GM19099 (cell line): Measurements from ENCODE around the gene SMPX.

Source experiments
- POLR2A ChIP-seq: IDR thresholded peaks from 3 replicates; pipeline ENCODE4 v1.6.1; 2011; ENCODE audit warnings: low read depth; ENCODE audit not compliant: insufficient read length; ENCODE audit errors: extremely low read depth

The SMPX gene

DNA sequence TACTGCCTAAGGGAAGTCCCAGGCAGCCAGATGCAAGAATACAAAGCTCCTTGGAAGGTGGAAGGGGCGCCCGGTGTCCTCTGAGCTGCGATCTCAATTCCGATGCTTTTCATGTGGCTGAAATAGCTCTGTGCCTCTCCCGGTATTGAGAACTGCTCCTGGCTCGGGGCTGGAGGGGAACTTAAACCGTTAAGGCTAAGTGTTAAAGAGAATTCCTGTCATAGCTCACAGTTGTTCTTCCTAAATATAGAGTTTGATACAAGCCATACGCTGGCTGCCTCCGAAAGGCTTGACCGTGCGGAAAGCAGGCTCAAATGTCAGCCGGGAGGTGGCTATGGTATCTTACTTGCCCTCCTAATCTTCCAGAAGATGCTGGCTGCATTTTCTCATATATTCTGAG lies at the start of gene SMPX:
TSS of gene SMPX (minus strand) at position 157 of the 400 bp plus-strand sequence. CDS start 3,826 bp downstream, outside the sequence.
- no peak for TF ChIP-seq POLR2A

DNA sequence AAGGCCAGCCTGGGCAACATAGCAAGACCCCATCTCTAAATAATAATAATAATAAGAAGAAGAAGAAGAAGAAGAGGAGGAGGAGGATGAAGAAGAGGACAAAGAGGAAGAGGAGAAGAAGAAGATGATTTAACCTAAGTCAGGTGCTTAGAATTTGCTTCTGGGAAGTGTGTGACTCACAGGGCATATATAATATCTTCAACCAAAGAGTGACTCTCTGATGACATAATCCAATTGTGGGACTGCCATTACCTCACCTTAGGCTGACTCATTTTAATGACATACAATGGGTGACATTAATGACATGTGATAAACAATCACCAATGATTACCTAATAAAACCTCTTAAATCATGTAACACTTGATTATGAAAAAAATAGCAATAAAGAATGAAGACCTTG lies 48.8 kb upstream of the SMPX start:
- no peak for TF ChIP-seq POLR2A

- no peak for TF ChIP-seq POLR2A
These were observed 44.9 kb upstream of the SMPX start for GRCh38 chrX:21802839-21803238.

DNA sequence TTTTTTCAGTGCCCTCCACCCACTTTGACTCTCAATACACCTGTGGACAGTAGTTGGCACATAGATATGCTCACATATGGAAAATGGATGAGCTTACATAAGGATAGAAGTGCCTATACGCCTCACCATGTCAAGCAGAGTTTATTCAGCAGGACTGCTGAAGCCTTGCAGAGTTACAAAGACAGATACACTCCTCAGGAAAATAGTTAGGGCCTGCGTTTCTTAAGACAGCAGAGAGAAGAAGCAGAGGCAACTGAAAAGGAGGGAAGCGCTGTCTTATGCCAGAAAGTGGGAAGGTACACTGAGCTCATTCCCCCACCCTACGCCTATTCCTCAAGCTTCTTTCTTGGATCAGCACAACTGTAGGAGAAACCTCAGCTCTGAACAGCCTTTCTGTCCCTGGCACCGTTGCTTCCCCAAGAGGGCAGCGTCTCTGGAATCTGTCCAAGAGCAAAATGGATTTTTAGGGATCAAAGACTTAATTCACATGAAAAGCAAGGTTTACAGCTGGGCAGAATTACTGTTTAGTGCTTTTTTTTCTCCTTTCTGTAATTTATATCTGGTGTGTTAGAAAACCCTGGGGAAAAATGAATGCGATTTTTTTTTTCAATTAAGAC lies 44.2 kb upstream of the SMPX start:
- TF ChIP-seq POLR2A, result no peak

GRCh38 chrX:21800344-21800770 lies 42.4 kb upstream of the SMPX start:
- no peak for TF ChIP-seq POLR2A

GRCh38 chrX:21799767-21800166 lies 41.9 kb upstream of the SMPX start:
- no peak for TF ChIP-seq POLR2A

DNA sequence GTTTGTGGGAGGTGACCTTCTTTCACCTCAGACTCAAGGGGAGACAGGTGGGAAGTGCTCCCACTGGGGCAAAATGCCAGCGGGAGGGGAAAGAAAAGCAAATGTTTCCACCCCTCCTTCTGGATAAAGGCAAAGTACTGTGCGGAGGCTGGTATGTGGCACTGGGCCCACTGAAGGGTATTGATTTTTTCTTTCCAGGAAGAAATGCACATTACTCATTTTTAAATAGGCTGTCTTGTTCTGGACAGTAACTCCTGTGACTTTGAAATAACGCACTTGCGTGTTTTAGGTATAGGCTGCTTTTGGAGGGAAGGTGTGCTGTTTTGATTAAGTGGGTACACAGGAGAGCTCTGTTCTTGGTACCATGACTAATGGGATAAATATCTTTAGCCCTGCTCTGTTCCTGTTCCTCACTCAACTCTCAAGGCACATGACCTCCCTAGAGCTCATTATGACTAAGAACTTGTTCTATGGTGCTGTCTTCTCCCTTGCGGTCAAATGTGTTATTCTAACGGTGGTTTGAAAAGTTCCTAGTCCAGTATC lies 40.8 kb upstream of the SMPX start:
- TF ChIP-seq POLR2A, result no peak

DNA sequence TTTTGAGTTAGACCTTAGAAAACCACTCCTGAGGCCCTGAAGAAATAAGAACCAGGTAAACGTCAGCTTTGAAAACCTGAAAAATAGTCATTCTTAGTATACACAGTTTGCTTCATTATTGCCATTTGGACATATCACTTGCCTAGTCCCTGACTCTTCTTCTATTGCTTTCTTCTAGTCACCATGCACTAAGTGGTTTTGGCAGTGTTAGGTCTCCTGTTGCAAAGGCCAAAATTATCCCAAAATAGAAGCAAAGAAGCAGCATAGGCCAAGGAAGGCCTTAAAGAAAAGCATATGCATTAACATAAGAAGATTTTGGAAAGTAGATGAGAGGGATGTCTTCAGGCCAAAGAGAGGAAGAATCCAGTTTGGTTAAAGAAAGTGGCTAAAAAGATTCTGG lies 24.1 kb upstream of the SMPX start:
- no peak for TF ChIP-seq POLR2A

DNA sequence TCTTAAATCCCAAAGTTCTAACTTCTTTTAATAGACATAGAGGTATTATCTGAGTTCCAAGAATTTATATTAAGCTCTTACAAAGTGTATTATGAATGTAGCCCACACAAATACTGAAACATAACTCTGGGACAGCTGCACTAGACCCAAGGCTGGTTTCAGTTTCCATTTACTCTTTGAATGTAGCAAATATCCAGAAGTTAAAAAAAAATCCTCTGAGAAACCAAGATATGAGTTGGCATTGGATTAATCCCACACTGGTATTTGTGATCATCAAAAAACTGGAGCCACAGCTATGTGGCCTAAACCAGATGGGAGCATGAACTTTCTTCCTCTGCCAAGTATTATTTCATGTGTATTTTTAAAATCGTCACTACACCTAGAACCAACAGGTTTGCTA lies 23.6 kb upstream of the SMPX start:
- TF ChIP-seq POLR2A, result no peak

DNA sequence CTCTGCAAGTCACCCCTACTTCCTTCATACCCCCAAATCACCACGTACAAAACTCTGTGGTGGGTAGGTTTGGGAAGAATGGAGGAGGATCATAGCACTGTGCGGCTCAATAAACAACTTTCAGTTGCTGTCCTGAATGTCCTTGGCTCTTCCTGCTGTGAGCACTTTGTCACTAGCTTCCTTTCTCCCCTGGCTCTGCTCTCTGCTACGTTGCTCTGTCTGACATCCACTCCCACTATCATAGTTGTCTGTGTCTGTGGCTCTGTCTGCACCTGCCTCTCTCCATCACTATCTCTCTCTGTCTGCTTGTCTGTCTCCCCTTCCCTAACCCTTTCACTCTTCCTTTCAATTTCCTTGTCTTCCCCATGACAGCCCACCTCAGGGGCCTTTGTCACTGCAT lies 21.2 kb upstream of the SMPX start:
- TF ChIP-seq POLR2A, result no peak

DNA sequence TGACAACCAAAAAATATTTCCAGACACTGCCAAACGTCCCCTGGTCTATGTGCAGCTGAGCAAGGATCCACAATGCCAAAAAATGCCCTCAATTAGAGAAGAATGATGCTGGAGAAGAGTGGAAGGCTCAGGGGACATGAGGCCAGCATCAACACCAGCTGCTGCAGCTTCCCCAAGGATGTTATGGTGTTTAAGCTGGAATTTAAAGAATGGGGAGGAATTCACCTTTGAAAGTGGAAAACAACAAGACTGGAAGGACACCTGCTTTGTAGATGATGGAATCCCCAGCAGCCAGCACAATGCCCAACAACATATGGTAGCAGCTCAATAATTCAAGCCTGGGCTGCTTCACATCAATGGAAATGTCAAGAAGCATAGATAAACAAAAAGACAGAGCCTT lies 20.3 kb upstream of the SMPX start:
- TF ChIP-seq POLR2A, result no peak

GRCh38 chrX:21770631-21771321 lies 12.9 kb upstream of the SMPX start:
- TF ChIP-seq POLR2A, result no peak

GRCh38 chrX:21766101-21766500 lies 8.2 kb upstream of the SMPX start:
- TF ChIP-seq POLR2A, result no peak

- TF ChIP-seq POLR2A, result no peak
These were observed 6.1 kb upstream of the SMPX start for GRCh38 chrX:21764008-21764407.

DNA sequence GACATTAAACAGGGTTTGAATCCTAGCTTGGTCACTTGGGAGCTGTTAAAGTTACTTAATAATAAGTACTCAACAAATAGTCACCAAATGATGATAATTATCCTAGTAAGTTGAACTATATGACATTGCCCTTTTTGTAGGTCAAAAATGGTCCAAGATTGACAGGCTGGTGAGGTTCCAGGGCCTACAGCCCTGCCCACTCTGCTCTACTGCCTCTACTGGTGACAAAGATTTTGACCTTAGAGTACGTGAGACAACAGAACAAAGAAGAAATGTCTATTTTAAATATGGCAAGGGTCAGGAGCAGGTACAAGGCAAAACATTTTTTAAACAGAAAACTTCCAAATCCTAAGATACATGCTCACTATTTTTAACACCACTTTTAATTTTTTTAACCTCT lies 572 bp upstream of the SMPX start:
- TF ChIP-seq POLR2A, result no peak

DNA sequence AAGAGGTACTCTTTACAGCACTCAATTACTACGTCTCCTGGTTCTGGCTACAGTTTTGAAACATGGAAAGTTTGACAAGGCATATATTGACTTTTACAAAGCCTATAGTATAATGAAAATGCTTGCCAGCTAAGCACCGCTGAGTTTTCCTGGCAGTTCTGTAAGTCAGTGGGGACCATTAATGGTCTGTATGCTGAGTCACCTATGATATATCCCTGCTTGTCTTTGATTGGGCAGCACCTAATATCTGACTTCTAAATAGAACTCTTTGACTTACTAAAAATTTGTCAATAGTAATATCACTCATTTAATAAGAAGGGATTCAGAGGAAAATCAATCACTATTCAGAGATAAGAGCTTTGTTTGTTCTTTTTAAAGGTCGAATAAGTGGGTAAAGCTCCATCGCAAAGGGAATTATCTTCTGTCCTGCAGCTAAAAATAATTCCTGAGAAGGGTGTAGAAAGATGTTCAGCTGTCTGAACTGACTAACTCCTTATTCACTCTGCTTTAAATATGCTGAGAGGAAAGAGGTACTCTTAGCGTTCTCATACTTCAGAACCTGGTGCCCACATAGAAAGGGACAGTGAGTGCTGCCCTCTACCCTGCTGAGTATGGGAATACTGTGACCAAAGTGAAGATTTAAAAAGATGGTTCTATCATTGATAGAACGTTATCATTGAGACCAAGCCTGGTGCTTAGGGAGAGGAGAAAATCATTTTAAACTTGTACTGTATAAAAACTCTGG lies 959 bp downstream of the SMPX start:
- TF ChIP-seq POLR2A, result no peak

- TF ChIP-seq POLR2A, result no peak
These were observed 8.0 kb downstream of the SMPX start for GRCh38 chrX:21749924-21750323.

GRCh38 chrX:21748235-21748634 lies 9.7 kb downstream of the SMPX start:
- no peak for TF ChIP-seq POLR2A
